Stimulated activated CD8-positive, alpha-beta memory T cell treated with anti-CD3 and anti-CD28 coated beads, Interleukin-2, amount 100 ng/mL, for 1 hour (primary cell): Measurements from ENCODE around the gene RBM17.
A peak's percentile ranks its signal among the peaks of the same experiment; 100 is the strongest.
"Not testable (repeated sequence)": the region's sequence is repeated elsewhere in the genome, so short reads cannot be mapped to it uniquely, and the experiment has no call there.

Experiments used
- DNase-seq, 2 donors: peaks; one replicate each; pipeline ENCODE4 v3.0.0-alpha.2; 2020; ENCODE audit warnings: low read depth in 2 of 2

Gene RBM17

GRCh38 chr10:6088721-6089333, at the start of gene RBM17:
Gene RBM17, plus strand, starts transcription at chr10:6089034. Its CDS starts 8,032 bp downstream, at chr10:6097066.
- DNase-seq: peak; percentile 96 to 97

- no peak for DNase-seq
Measured at GRCh38 chr10:6039711-6040110, 49.1 kb upstream of the RBM17 start.

GRCh38 chr10:6040205-6040604, 48.6 kb upstream of the RBM17 start:
- DNase-seq: no peak

GRCh38 chr10:6043377-6043776, 45.5 kb upstream of the RBM17 start:
- DNase-seq: not testable (repeated sequence)

GRCh38 chr10:6044060-6044459, 44.8 kb upstream of the RBM17 start:
- no peak for DNase-seq

- DNase-seq: no peak
Measured at GRCh38 chr10:6044751-6045313, 44.0 kb upstream of the RBM17 start.

GRCh38 chr10:6045314-6045848, 43.5 kb upstream of the RBM17 start:
- DNase-seq: no peak

GRCh38 chr10:6045878-6046772, 42.7 kb upstream of the RBM17 start:
- DNase-seq: no peak

- no peak for DNase-seq
Measured at GRCh38 chr10:6046773-6047611, 41.8 kb upstream of the RBM17 start.

GRCh38 chr10:6047847-6048246, 41.0 kb upstream of the RBM17 start:
- no peak for DNase-seq

GRCh38 chr10:6048281-6049030, 40.4 kb upstream of the RBM17 start:
- DNase-seq: no peak

- no peak for DNase-seq
Measured at GRCh38 chr10:6049031-6049400, 39.8 kb upstream of the RBM17 start.

- DNase-seq: peak; percentile 66 to 78
Measured at GRCh38 chr10:6050801-6051445, 37.9 kb upstream of the RBM17 start.

GRCh38 chr10:6052247-6053221, 36.3 kb upstream of the RBM17 start:
- DNase-seq: peak; percentile 64 to 65

GRCh38 chr10:6053303-6053702, 35.5 kb upstream of the RBM17 start:
- DNase-seq: no peak

GRCh38 chr10:6053816-6054631, 34.8 kb upstream of the RBM17 start:
- no peak for DNase-seq

- DNase-seq: no peak
Measured at GRCh38 chr10:6054884-6055283, 34.0 kb upstream of the RBM17 start.

- DNase-seq: no peak
Measured at GRCh38 chr10:6055929-6056328, 32.9 kb upstream of the RBM17 start.
